ENCODE data around the gene COPS9.

- TF ChIP-seq PAX8 (IDR thresholded peaks at IDR 0.05), result no peak
- no peak for TF ChIP-seq ZBTB33 (IDR thresholded peaks at IDR 0.05)
- no peak for TF ChIP-seq CTCF (IDR thresholded peaks at IDR 0.05 in 2 of 3, conservative IDR thresholded peaks at IDR 0.05 in 1 of 3; ENCODE audit: control insufficient read depth in 2 of 3, extremely low read depth in 1 of 3, insufficient read depth in 1 of 3, low read depth in 3 of 3, low read length in 3 of 3)
- no peak for TF ChIP-seq TAF1 (IDR thresholded peaks at IDR 0.05; ENCODE audit: borderline replicate concordance, low read depth, low read length)
- TF ChIP-seq POLR2AphosphoS5 (IDR thresholded peaks at IDR 0.05; ENCODE audit: low read length), result no peak
- no peak for TF ChIP-seq MAX (IDR thresholded peaks at IDR 0.05; ENCODE audit: low read depth, low read length)
- TF ChIP-seq REST (IDR thresholded peaks at IDR 0.05; ENCODE audit: low read depth, low read length), result no peak
These were observed 46.8 kb downstream of the COPS9 start for GRCh38 chr2:240089306-240089705.
